Endodermal cell (in vitro differentiated cells): ENCODE results near the gene TRDN. TPM values are rescaled to one million over a fixed set of nuclear protein-coding genes. Genes with fewer than 3 reads are reported as not detected.

Experiments
- DNase-seq: peaks from one replicate; pipeline ENCODE4 v3.0.0-alpha.2; 2017
- H3K27ac ChIP-seq: 2 replicates; pipeline ENCODE4 v1.5.1; 2013; ENCODE audit warnings: mild to moderate bottlenecking, low read depth, low read length, moderate library complexity
- H3K27me3 ChIP-seq: 2 replicates; pipeline ENCODE4 v1.6.1; 2013; ENCODE audit warnings: mild to moderate bottlenecking, low read length, moderate library complexity; ENCODE audit not compliant: insufficient read depth, control insufficient read depth, poor library complexity, severe bottlenecking
- H3K36me3 ChIP-seq: 2 replicates; pipeline ENCODE4 v1.7.0; 2013; ENCODE audit warnings: mild to moderate bottlenecking, low read length, moderate library complexity; ENCODE audit not compliant: control insufficient read depth, insufficient read depth
- H3K4me1 ChIP-seq: one replicate; pipeline ENCODE4 v1.7.0; 2013; ENCODE audit warnings: low read length; ENCODE audit not compliant: control insufficient read depth, insufficient read depth
- H3K4me3 ChIP-seq: 2 replicates; pipeline ENCODE4 v1.5.1; 2013; ENCODE audit warnings: mild to moderate bottlenecking, low read length, moderate library complexity
- H3K9ac ChIP-seq: 2 replicates; pipeline ENCODE4 v1.6.1; 2013; ENCODE audit warnings: mild to moderate bottlenecking, low read length, moderate library complexity; ENCODE audit not compliant: poor library complexity, severe bottlenecking; ENCODE audit errors: extremely low read depth
- H3K9me3 ChIP-seq: 2 replicates; pipeline ENCODE4 v1.6.1; 2013; ENCODE audit warnings: mild to moderate bottlenecking, low read length, moderate library complexity; ENCODE audit not compliant: control insufficient read depth
- H3K27ac Mint-ChIP-seq: 2 replicates; pipeline ENCODE4 v1.8.0; 2020; ENCODE audit warnings: mixed read lengths
- H3K27me3 Mint-ChIP-seq: 2 replicates; pipeline ENCODE4 v1.8.0; 2021; ENCODE audit warnings: mild to moderate bottlenecking, mixed read lengths; ENCODE audit not compliant: insufficient read depth
- H3K36me3 Mint-ChIP-seq: 2 replicates; pipeline ENCODE4 v1.8.0; 2020; ENCODE audit warnings: low read depth, mixed read lengths
- H3K4me1 Mint-ChIP-seq: 2 replicates; pipeline ENCODE4 v1.8.0; 2020; ENCODE audit warnings: mixed read lengths
- H3K4me3 Mint-ChIP-seq: 2 replicates; pipeline ENCODE4 v1.8.0; 2020; ENCODE audit warnings: mild to moderate bottlenecking, moderate library complexity, mixed read lengths
- H3K9me3 Mint-ChIP-seq: 2 replicates; pipeline ENCODE4 v1.8.0; 2020; ENCODE audit warnings: mild to moderate bottlenecking, mixed read lengths
- CTCF ChIP-seq: fragments of 200-600 bp; sonication (generic); conservative IDR thresholded peaks from 2 replicates; pipeline ENCODE4 v1.5.0; 2021; ENCODE audit warnings: antibody characterized with exemption, mild to moderate bottlenecking
- WGBS, 2 experiments: methylation state at CpG; one replicate each; pipeline versions ENCODE4 v1.1.5 to v1.1.7; 2013; ENCODE audit warnings: missing lambda C conversion rate in 2 of 2, mixed read lengths in 1 of 2; ENCODE audit not compliant: insufficient coverage in 1 of 2, insufficient read length in 1 of 2; 5-methylcytosine and 5-hydroxymethylcytosine counted together
- total RNA-seq, 2 donors: library from RNA; stranded (reverse); fragmentation: NEBNext Ultra II Directional in 1 of 2; extraction: Animal tissue kit (Norgen Biotek cat#: 25700) in 1 of 2; gene quantifications; 2 replicates in 1 of 2; 3 replicates in 1 of 2; pipeline ENCODE4 v1.2.1, GENCODE V29; 2021

Gene TRDN
- total RNA-seq, 2 donors from 2014 or later: 74.4 to 136 TPM

- no peak overlapping the region for H3K4me3 Mint-ChIP-seq
- no peak for TF ChIP-seq CTCF
- no peaks in the 10 kb centered on the region for H3K27me3 Mint-ChIP-seq
- Histone ChIP-seq H3K27ac (no peak overlapping the region), H3K9me3 (no peaks in the 10 kb centered on the region), H3K4me3 (no peak overlapping the region), H3K4me1 (no peaks in the 10 kb centered on the region), H3K27me3 (no peaks in the 10 kb centered on the region), H3K36me3 (no peaks in the 10 kb centered on the region), H3K9ac (no peak overlapping the region)
- peaks cover 21% of the 10 kb centered on the region for H3K4me1 Mint-ChIP-seq
- H3K9me3 Mint-ChIP-seq: no peaks in the 10 kb centered on the region
- H3K36me3 Mint-ChIP-seq: no peaks in the 10 kb centered on the region
- 71 to 90% methylated on average over 1 to 3 of the region's 3 CpGs for WGBS, 2 experiments
- no peak for DNase-seq
- H3K27ac Mint-ChIP-seq: no peak overlapping the region
These were observed 7.3 kb downstream of the TRDN start for GRCh38 chr6:123629258-123629941.

GRCh38 chr6:123625696-123626095 is 11.1 kb downstream of the TRDN start:
- H3K27me3 ChIP-seq: no peaks in the 10 kb centered on the region
- peaks cover 10% of the 10 kb centered on the region for H3K4me1 Mint-ChIP-seq
- no peak overlapping the region for H3K4me3 Mint-ChIP-seq
- no peak overlapping the region for H3K9ac ChIP-seq
- no peaks in the 10 kb centered on the region for H3K9me3 Mint-ChIP-seq
- no peaks in the 10 kb centered on the region for H3K4me1 ChIP-seq
- H3K4me3 ChIP-seq: no peak overlapping the region
- no peaks in the 10 kb centered on the region for H3K27me3 Mint-ChIP-seq
- no peak overlapping the region for H3K27ac ChIP-seq
- H3K27ac Mint-ChIP-seq: no peak overlapping the region
- H3K36me3 Mint-ChIP-seq: no peaks in the 10 kb centered on the region
- no peak for DNase-seq
- no peaks in the 10 kb centered on the region for H3K36me3 ChIP-seq
- 100% methylated on average over 1 of the region's 1 CpG; no CpG with 5 or more reads in 1 of the 2 experiments for WGBS, 2 experiments
- TF ChIP-seq CTCF: no peak
- no peaks in the 10 kb centered on the region for H3K9me3 ChIP-seq

GRCh38 chr6:123622780-123623179 is 14.0 kb downstream of the TRDN start:
- H3K27ac Mint-ChIP-seq: no peak overlapping the region
- DNase-seq: no peak
- no peaks in the 10 kb centered on the region for H3K27me3 ChIP-seq
- H3K4me3 Mint-ChIP-seq: no peak overlapping the region
- no peaks in the 10 kb centered on the region for H3K4me1 Mint-ChIP-seq
- H3K36me3 Mint-ChIP-seq: peaks cover 2% of the 10 kb centered on the region
- WGBS, 2 experiments: 91 to 100% methylated on average over 1 of the region's 1 CpG
- no peak overlapping the region for H3K27ac ChIP-seq
- H3K36me3 ChIP-seq: no peaks in the 10 kb centered on the region
- no peaks in the 10 kb centered on the region for H3K4me1 ChIP-seq
- no peak for TF ChIP-seq CTCF
- H3K4me3 ChIP-seq: no peak overlapping the region
- H3K27me3 Mint-ChIP-seq: no peaks in the 10 kb centered on the region
- H3K9me3 ChIP-seq: no peaks in the 10 kb centered on the region
- H3K9me3 Mint-ChIP-seq: no peaks in the 10 kb centered on the region
- no peak overlapping the region for H3K9ac ChIP-seq
